HG03159 (cell line): ENCODE data around the gene TRNT1.

Experiments used
- ATAC-seq: cut with Tn5 transposase; IDR thresholded peaks from one replicate; pipeline ENCODE4 v1.9.1; 2021; ENCODE audit warnings: mild to moderate bottlenecking, moderate library complexity; ENCODE audit not compliant: unreplicated experiment

Gene TRNT1

DNA sequence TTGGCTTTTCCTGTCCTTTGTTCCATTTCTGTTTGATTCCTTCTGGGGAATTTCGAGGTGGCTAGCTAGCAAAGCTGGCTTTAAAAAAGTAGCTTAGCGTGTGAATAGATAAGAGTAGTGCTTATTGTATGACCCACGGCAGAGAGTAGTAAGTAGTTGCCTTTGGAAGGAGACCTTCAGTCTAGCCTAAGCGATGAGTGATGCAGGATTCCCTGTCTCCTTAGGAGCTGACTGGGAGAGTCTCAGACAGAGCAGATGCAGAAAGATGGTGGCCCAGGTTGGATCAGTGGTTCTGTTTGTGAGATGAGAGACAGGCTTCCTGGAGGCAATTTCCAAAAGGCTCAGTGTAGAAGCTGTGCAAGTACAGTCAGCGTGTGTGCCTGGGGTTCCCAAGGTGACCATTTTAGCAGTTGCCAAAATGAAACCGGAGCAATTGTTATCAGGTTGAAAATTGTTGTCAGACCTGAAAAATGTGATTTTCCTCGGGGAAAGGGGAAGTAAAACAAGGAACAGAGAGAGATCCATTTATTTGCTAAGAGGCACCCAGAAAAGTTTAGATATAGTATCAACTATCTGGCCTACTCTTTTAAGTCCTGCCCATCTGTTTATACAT, 15.9 kb upstream of the TRNT1 start:
- peak; percentile 36 for ATAC-seq

DNA sequence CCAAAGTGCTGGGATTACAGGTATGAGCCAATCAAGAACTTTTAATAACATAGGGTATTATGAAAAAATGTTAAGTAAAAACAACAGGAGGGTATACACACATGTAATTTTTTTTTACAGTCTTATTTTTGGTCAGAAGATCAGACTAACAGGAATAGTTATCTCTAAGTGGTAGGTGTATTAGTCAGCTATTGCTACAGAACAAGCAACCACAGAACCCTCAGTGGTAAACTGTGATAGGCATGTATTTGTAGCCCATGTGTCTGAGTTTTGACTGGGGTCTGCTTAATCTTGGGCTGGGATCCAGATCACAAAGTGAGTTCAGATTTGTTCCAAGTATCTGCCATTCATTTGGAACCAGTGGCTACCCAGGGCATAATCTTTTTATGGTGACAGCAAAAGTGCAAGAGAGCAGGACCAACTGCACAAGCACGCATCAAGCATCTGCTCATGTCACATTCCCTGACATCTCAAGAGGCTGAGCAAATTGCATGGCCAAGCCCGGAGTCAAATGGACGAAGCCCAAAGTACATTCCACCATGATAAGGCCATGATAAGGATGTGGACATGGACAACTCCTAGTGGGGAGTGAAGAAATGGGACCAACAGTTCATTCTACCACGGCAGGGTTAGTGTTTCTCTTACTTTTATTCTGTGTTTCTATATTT, 13.6 kb upstream of the TRNT1 start:
- ATAC-seq: no peak

- ATAC-seq: no peak
Observed at GRCh38 chr3:3117651-3118050, 9.1 kb upstream of the TRNT1 start.

DNA sequence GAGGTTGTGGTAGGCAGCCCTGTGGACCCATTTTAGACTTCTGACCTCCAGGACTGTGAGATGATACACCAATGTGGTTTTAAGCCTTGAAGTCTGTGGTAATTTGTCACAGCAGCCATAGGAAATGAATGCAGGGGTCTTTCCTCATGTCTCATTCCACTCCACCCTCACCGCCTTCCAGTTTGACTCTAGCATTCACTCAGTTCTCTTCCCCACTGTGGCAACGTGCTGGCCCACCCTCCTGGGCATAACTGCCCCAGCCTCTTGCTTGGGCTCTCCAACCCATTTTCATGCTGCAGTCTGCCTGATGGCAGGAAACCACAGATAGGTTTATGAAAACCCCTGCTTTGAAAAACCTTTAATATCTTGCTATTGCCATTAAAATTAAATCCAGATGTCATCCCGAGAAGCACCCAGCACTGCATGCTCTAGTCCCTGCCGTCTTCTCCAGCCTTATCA, 7.3 kb upstream of the TRNT1 start:
- no peak for ATAC-seq

- no peak for ATAC-seq
Observed at GRCh38 chr3:3125977-3126376, 763 bp upstream of the TRNT1 start.

DNA sequence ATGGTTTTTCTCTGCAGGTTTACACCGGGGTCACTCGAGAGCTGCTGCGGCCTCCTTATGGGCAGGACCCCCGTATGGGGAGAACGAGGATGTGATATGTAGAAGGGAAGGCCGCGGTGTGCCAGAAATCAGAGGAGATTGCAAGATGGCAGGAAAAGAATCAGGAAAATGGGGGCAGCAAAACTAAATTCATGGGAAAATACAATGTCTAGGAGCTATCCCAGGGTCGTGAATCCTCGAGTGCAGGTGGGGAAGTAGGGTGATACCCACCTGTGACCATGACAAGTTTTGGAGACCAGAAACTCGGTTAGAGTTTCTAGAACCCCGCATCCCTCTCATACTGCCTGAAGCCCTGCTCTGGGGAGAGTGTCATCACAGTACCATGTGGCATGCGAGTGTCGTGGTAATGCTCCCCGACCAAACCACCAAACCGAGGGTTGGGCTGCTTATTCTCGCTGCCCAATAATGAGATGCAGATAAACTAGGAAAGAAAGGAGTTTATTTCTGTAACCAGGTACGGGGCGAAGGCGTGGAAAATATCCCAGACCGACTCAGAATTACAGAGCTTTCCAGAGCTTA, 781 bp downstream of the TRNT1 start:
- ATAC-seq: no peak

DNA sequence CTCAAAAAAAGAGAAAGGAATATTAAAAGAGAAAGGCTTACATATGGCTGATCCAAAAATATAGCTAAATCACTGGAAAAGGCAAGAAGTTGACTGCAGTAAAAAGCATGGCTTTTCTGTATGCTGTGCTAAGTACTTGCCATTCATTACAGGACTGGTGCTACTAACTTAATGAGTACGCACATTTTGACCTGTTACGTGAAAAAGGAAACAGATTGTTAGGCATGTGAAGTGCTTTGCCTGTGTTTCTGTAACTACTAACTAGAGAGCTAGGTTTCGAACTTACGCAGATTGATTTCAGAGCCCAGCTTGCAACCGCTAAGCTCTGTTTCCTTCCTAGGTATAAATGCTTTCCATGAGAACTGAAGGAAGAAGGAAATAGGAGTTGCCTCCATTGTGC, 2.8 kb downstream of the TRNT1 start:
- no peak for ATAC-seq

- no peak for ATAC-seq
Observed at GRCh38 chr3:3133500-3133899, 6.8 kb downstream of the TRNT1 start.

DNA sequence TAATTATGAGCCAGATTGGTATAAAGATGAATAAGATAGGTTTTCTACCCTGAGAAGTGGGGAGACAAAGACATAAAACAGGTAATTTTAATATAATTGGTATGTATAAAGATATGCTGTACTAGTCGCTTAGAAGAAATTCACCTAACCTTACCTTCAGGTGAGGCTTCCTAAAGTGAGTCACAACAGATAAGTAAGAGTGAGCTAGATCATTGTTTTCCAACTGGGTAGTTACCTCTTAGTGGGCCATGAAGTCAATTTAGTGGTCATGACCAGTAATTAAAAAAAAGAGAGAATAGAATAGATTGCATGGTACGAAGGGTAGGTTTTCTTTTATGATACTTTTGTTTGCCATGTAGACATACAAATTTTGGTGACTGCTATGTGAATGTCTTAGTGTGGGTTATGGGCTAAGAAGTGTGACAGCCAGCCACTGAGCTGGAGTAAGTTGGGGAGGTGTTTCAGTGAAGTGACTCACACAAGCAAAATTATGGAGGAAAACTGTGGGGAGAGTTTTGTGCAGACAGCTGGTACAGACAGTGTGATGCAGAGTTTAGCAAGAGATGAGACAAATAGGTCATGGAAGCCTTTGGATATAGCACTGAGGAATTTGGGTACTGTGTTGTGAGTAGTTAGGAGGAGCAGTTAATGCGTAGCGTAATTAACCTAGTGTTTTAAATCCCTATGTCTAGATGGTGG, 8.2 kb downstream of the TRNT1 start:
- ATAC-seq: no peak

DNA sequence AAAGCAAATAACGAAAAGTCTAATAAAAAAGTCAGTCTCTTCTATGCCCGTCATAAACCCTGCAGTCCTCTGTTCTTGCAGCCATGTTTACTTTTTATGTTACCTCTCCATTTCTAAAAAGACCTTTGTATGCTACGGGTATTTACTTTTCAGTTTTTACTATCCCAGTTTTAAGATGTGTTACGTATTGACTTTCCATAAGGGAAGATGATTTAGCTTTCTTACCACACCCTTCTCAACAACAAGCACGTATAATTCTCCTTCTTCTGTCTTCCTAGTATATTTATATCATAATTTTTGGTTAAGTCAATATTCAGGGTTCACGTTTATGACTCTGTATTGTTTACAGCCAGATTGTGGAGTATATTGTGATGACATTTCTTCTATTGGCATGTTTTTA, 10.8 kb downstream of the TRNT1 start:
- ATAC-seq: no peak

DNA sequence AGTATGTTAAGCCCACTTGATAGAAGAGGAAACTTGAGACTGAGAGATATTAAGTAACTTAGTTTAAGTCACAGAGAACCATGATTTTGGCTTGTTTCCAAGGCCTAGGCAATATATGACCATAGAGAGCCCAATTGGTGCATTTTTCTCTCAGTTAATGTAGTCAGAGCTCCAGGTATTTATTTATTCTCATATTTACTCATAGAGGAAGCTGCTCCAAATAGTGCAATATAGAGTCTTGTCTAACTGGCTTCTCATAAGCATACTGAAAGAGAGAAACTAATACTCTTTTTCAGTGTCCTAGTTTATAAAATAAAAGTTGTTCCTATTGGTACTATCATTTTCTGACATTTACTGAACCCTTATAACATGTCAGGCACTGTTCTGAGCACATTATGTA, 15.2 kb downstream of the TRNT1 start:
- ATAC-seq: no peak

GRCh38 chr3:3145831-3146230, 19.1 kb downstream of the TRNT1 start:
- ATAC-seq: no peak

GRCh38 chr3:3149560-3149959, 22.8 kb downstream of the TRNT1 start:
- ATAC-seq: no peak

DNA sequence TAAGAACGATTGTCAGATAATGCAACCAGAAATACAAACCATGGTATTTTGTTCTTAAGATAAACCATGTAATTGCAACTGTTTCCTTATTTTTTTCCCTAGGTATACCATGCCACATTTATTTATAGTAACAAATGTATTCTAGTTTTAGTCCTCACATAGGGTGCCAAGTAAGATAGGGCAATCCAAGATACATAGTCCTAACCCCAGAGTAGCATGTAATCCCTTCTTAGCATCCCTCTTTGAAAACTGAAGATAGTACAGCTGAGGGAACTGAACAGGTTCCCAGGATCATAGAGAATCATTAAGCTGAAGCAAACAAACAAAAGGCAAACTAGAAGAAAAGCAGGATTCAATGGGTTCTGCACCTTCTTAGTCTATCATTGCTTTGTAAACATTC, 24.8 kb downstream of the TRNT1 start:
- ATAC-seq: no peak

GRCh38 chr3:3154879-3155610, 28.3 kb downstream of the TRNT1 start:
- no peak for ATAC-seq

DNA sequence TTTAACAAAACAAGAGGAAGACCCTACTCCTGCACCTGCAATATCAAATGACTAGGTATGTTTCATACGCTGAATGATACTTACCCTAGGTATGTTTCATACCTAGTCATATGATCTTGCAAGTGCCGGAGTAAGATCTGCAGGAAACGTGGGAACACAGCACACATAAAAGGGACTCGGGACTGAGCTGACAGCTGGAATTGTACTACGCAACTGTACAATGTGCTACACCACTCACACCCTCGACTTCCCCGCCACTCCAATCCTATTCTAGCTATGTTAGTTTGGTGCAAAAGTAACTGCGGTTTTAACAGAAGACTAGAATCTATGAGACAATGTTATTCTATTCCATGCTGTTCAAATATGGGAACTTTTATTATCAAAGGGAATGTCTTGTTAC, 30.7 kb downstream of the TRNT1 start:
- no peak for ATAC-seq

DNA sequence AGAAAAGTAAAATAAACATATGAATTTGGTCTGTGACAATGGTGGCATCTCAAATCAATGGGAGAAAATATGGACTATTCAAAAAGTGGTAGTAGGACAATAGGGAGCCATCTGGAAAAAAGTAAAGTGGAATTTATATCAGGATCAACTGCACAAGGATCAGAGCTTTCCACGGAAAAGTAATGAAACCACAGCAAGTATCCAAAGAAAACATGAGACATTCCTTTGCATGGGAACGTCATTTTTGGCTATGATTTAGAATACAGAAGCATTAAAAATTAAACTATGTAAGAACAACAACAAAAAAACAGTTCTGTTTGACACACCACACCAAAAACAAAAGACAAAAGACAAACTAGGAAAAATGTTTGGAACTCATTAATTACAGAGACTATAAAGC, 34.1 kb downstream of the TRNT1 start:
- no peak for ATAC-seq

DNA sequence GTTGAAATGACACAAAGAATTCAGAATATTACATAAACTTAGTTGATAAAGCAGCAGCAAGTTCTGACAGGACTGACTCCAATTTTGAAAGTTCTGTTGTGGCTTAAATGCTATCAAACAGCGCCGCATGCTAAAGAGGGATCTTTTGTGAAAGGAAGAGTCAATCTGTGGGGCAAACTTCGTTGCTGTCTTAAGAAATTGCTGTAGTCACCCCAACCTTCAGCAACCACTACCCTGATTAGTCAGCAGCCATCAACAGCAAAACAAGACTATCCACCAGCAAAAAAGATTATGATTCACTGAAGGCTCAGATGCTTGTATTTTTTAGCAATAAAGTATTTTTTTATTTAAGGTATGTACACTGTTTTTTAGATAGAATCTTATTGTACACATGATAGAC, 38.5 kb downstream of the TRNT1 start:
- no peak for ATAC-seq

- ATAC-seq: no peak
Observed at GRCh38 chr3:3165650-3166049, 38.9 kb downstream of the TRNT1 start.

DNA sequence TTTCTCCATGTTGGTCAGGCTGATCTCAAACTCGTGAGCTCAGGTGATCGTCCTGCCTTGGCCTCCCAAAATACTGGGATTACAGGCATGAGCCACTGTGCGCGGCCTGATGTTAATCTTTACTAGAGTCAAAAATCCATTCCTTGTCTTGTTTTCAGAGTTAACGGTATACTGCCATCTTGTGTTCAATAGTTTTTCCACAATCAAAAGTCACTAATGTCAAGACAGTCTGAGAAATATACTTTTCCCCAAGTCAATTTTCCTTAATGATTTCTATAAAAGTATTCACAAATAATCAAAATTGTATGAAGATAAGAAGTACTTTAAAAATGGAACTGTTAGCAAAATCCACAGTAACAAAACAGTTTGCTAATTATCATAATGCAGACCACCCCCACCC, 44.3 kb downstream of the TRNT1 start:
- peak; percentile 56 for ATAC-seq

- ATAC-seq: no peak
Observed at GRCh38 chr3:3172627-3173026, 45.9 kb downstream of the TRNT1 start.
